ENCODE measurements around the gene OXLD1. TPM values are rescaled to one million over a fixed set of nuclear protein-coding genes. Genes with fewer than 3 reads are reported as not detected.

The OXLD1 gene
- total and polyA plus RNA-seq, 2 donors (not counting 1 experiment from before 2014, with no cell fraction given): 39.5 to 102 TPM

DNA sequence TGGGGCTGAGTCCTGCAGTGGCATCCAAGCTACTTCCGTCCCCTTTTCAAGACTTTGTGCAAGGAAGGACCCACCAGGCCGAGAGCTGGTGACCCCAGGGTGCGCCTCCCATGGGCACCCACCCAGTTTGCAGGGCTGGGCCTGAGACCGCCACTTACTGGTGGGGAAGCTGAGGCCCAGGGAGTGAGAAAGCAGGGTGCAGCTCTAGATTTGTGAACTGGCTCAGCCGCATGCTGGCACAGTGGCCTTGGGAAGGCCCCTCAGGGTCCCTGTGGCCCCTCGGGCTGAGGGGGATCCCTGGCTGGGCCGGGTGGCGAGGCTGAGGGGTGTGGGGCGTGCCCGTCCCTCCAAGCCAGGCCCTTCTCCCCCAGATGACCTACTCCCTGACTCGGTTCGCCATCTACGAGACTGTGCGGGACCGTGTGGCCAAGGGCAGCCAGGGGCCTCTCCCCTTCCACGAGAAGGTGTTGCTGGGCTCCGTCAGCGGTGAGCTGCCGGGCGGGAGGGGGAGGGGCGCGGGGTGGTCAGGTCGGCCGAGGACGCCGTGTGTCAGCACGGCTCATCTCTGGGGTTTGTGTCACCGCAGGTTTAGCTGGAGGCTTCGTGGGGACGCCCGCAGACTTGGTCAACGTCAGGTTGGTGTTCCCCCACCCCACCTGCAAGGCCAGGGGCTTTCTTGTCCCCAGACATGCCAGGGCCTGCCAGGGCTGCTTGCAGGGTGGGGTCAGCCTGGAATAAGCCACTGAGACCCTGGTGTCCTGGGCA is 48.9 kb upstream of the OXLD1 start:
- Mint-ChIP-seq H3K9me3 (ENCODE audit: insufficient read depth) (no peaks in the 10 kb centered on the region), H3K4me3 (no peak overlapping the region), H3K4me1 (peaks cover 12% of the 10 kb centered on the region), H3K27me3 (no peaks in the 10 kb centered on the region), H3K27ac (no peak overlapping the region)
- H3K4me1 ChIP-seq (ENCODE audit: control insufficient read depth in 2 of 2, insufficient read depth in 2 of 2, low read length in 2 of 2): peaks cover 15 to 23% of the 10 kb centered on the region in 2 donors
- DNase-seq (no peak), ATAC-seq (ENCODE audit: low read depth) (no peak)
- peaks cover 0 to 3% (median 0%) of the 10 kb centered on the region in 4 experiments for H3K27me3 ChIP-seq (replicated peaks in 1 of 4; ENCODE audit: control extremely low read depth in 1 of 4, control insufficient read depth in 3 of 4, insufficient read depth in 4 of 4, low read length in 3 of 4)
- H4K20me1 ChIP-seq (ENCODE audit: control insufficient read depth, insufficient read depth, low read length, poor library complexity, severe bottlenecking): no peaks in the 10 kb centered on the region
- no peak overlapping the region for H3K4me3 ChIP-seq (ENCODE audit: control extremely low read depth in 1 of 5, extremely low read depth in 1 of 5, insufficient read depth in 1 of 5, low read depth in 2 of 5, low read length in 4 of 5)
- intact Hi-C loops (cut with micrococcal nuclease): no loop called here
- no peaks in the 10 kb centered on the region for H3K79me2 ChIP-seq (ENCODE audit: control insufficient read depth, insufficient read depth, low read length)
- POLR2A ChIA-PET: no interaction called here
- CTCF ChIA-PET: no interaction called here
- no peak overlapping the region for H3K9ac ChIP-seq (ENCODE audit: low read length)
- H3K9me3 ChIP-seq (ENCODE audit: control extremely low read depth in 1 of 3, control insufficient read depth in 2 of 3, insufficient read depth in 1 of 3, low read length in 2 of 3): no peaks in the 10 kb centered on the region
- no peak overlapping the region for H3K4me2 ChIP-seq (replicated peaks; ENCODE audit: low read depth, low read length, poor library complexity, severe bottlenecking)
- TF ChIP-seq, protein P1, sequence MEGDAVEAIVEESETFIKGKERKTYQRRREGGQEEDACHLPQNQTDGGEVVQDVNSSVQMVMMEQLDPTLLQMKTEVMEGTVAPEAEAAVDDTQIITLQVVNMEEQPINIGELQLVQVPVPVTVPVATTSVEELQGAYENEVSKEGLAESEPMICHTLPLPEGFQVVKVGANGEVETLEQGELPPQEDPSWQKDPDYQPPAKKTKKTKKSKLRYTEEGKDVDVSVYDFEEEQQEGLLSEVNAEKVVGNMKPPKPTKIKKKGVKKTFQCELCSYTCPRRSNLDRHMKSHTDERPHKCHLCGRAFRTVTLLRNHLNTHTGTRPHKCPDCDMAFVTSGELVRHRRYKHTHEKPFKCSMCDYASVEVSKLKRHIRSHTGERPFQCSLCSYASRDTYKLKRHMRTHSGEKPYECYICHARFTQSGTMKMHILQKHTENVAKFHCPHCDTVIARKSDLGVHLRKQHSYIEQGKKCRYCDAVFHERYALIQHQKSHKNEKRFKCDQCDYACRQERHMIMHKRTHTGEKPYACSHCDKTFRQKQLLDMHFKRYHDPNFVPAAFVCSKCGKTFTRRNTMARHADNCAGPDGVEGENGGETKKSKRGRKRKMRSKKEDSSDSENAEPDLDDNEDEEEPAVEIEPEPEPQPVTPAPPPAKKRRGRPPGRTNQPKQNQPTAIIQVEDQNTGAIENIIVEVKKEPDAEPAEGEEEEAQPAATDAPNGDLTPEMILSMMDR (IDR thresholded peaks at IDR 0.05): no peak
- no peak for TF ChIP-seq EZH2 (IDR thresholded peaks at IDR 0.05; ENCODE audit: borderline replicate concordance, insufficient read depth, low read depth, low read length, poor library complexity, severe bottlenecking)
- 96% methylated on average over 20 of the region's 32 CpGs for WGBS (ENCODE audit: insufficient coverage)
- H2AFZ ChIP-seq (ENCODE audit: insufficient read depth, low read depth, low read length, poor library complexity, severe bottlenecking): no peak overlapping the region
- no peaks in the 10 kb centered on the region for H3K36me3 ChIP-seq (replicated peaks in 1 of 2; ENCODE audit: control extremely low read depth in 1 of 2, control insufficient read depth in 1 of 2, extremely low read depth in 1 of 2, insufficient read depth in 2 of 2, low read length in 1 of 2)
- H3K27ac ChIP-seq (ENCODE audit: low read length in 2 of 2): no peak overlapping the region

DNA sequence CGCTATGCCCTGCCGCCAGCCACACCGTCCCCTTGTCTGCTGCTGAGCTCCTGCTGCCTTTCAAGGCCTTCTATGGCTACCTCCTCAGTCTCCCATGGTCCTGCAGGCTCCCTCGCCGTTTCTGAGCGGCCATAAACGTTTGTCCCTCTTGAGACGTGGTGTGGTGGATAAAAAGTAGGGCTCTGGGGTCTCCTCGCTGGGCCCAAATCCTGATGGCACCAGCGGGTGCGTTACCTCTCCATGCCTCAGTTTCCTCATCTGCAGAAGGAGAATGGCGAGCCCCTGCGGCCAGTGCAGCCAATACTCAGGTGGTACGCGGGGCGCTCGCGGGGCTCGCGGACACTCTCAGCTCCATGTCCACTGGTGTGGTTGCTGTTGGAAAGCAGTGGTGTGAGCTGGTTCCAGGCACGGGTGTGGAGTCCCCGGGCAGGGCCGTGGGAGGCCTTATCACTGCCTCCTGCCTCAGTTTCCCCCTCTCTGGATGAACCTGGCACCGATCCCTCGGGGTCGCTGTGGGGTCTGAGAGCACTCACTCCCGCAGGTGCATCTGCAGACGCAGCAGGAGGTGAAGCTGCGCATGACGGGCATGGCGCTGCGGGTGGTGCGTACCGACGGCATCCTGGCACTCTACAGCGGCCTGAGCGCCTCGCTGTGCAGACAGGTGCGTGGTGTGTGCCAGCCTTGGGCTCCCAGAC is 48.2 kb upstream of the OXLD1 start:
- no peaks in the 10 kb centered on the region for H3K9me3 ChIP-seq (ENCODE audit: control extremely low read depth in 1 of 3, control insufficient read depth in 2 of 3, insufficient read depth in 1 of 3, low read length in 2 of 3)
- H3K9ac ChIP-seq (ENCODE audit: low read length): no peak overlapping the region
- no peaks in the 10 kb centered on the region for H3K9me3 Mint-ChIP-seq (ENCODE audit: insufficient read depth)
- no peak overlapping the region for H3K27ac Mint-ChIP-seq
- intact Hi-C loops (cut with micrococcal nuclease): no loop called here
- H3K4me3 Mint-ChIP-seq: peak overlapping the region; percentile 16
- no peaks in the 10 kb centered on the region for H3K36me3 ChIP-seq (replicated peaks in 1 of 2; ENCODE audit: control extremely low read depth in 1 of 2, control insufficient read depth in 1 of 2, extremely low read depth in 1 of 2, insufficient read depth in 2 of 2, low read length in 1 of 2)
- no peak overlapping the region for H3K27ac ChIP-seq (ENCODE audit: low read length in 2 of 2)
- peaks cover 15 to 25% of the 10 kb centered on the region in 2 donors for H3K4me1 ChIP-seq (ENCODE audit: control insufficient read depth in 2 of 2, insufficient read depth in 2 of 2, low read length in 2 of 2)
- ChIA-PET CTCF (no interaction called here), POLR2A (no interaction called here)
- TF ChIP-seq, protein P1 (IDR thresholded peaks at IDR 0.05): no peak
- no peak for TF ChIP-seq EZH2 (IDR thresholded peaks at IDR 0.05; ENCODE audit: borderline replicate concordance, insufficient read depth, low read depth, low read length, poor library complexity, severe bottlenecking)
- 98% methylated on average over 38 of the region's 39 CpGs for WGBS (ENCODE audit: insufficient coverage)
- peaks cover 12% of the 10 kb centered on the region for H3K4me1 Mint-ChIP-seq
- ATAC-seq (ENCODE audit: low read depth): no peak
- no peaks in the 10 kb centered on the region for H3K27me3 Mint-ChIP-seq
- DNase-seq: no peak
- no peaks in the 10 kb centered on the region for H4K20me1 ChIP-seq (ENCODE audit: control insufficient read depth, insufficient read depth, low read length, poor library complexity, severe bottlenecking)
- peaks cover 0 to 3% (median 0%) of the 10 kb centered on the region in 4 experiments for H3K27me3 ChIP-seq (replicated peaks in 1 of 4; ENCODE audit: control extremely low read depth in 1 of 4, control insufficient read depth in 3 of 4, insufficient read depth in 4 of 4, low read length in 3 of 4)
- H2AFZ ChIP-seq (ENCODE audit: insufficient read depth, low read depth, low read length, poor library complexity, severe bottlenecking): no peak overlapping the region
- no peak overlapping the region for H3K4me2 ChIP-seq (replicated peaks; ENCODE audit: low read depth, low read length, poor library complexity, severe bottlenecking)
- H3K79me2 ChIP-seq (ENCODE audit: control insufficient read depth, insufficient read depth, low read length): no peaks in the 10 kb centered on the region
- no peak overlapping the region for H3K4me3 ChIP-seq (ENCODE audit: control extremely low read depth in 1 of 5, extremely low read depth in 1 of 5, insufficient read depth in 1 of 5, low read depth in 2 of 5, low read length in 4 of 5)

Measured in B cell (primary cell).